NCI-H2107 treated with DMSO at 0.1 percent for 48 hours (cell line): Measurements from ENCODE around the gene ZNF260.
"Not testable (repeated sequence)": the region's sequence is repeated elsewhere in the genome, so short reads cannot be mapped to it uniquely, and the experiment has no call there.

ENCODE experiments used
- DNase-seq: peaks from one replicate; lab custom pipeline; 2025; ENCODE audit not compliant: unreplicated experiment; lab: John Stamatoyannopoulos, UW

Gene ZNF260

GRCh38 chr19:36490846-36491245 is 37.2 kb downstream of the ZNF260 start:
- not testable (repeated sequence) for DNase-seq

- no peak for DNase-seq
Observed at GRCh38 chr19:36489920-36490415, 38.1 kb downstream of the ZNF260 start.

- peak; percentile 95 for DNase-seq
Observed at GRCh38 chr19:36489118-36489919, 38.8 kb downstream of the ZNF260 start, which contains the start of gene ZNF566. Gene ZNF566 (minus strand): TSS chr19:36489561. CDS start chr19:36476557, 13,004 bp downstream.

GRCh38 chr19:36488846-36489117 is 39.3 kb downstream of the ZNF260 start:
- DNase-seq = peak; percentile 1

- DNase-seq = no peak
Observed at GRCh38 chr19:36488118-36488845, 39.8 kb downstream of the ZNF260 start.

GRCh38 chr19:36483653-36484052 is 44.4 kb downstream of the ZNF260 start:
- DNase-seq = no peak

GRCh38 chr19:36482876-36483275 is 45.2 kb downstream of the ZNF260 start:
- DNase-seq = no peak
